Measurements from ENCODE around the gene DTX2.
"Not testable (repeated sequence)": the region's sequence is repeated elsewhere in the genome, so short reads cannot be mapped to it uniquely, and the experiment has no call there.

DTX2 gene

DNA sequence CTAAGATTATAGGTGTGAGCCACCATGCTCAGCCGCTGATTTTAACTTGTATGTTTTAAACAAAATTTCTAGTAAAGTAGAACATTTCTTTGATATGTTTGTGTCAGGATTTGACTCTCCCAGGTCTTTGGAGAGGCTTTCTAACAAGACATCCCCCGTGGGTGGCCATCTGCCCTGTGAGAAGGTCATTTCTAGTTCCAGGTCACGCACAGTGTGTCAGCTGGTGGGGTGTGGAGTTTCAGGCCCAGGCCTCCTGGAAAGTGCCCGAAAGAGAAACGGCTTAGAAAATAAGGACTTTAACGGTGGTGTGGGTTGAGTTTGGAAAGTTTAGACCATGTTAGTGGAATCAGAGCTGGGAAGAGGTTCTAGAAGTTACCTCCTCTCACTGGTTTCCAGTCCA is 11.6 kb downstream of the DTX2 start:
- H3K27ac ChIP-seq (ENCODE audit: low read depth, low read length); H3K27me3 ChIP-seq (ENCODE audit: control insufficient read depth in 1 of 2, insufficient read depth in 2 of 2, low read length in 2 of 2); H3K4me3 ChIP-seq (ENCODE audit: low read depth in 1 of 2, low read length in 2 of 2); H3K9me3 ChIP-seq (ENCODE audit: control insufficient read depth in 1 of 2, low read length in 2 of 2); H3K9ac ChIP-seq (ENCODE audit: low read depth in 1 of 2, low read length in 2 of 2); H3K4me1 ChIP-seq (ENCODE audit: control insufficient read depth in 1 of 2, insufficient read depth in 2 of 2, low read length in 2 of 2); H3K36me3 ChIP-seq (ENCODE audit: control insufficient read depth in 1 of 2, insufficient read depth in 2 of 2, low read length in 2 of 2): not testable (repeated sequence)

GRCh38 chr7:76476280-76476679 is 14.8 kb downstream of the DTX2 start:
- not testable (repeated sequence) for H3K4me1 ChIP-seq (ENCODE audit: control insufficient read depth in 1 of 2, insufficient read depth in 2 of 2, low read length in 2 of 2); H3K9me3 ChIP-seq (ENCODE audit: control insufficient read depth in 1 of 2, low read length in 2 of 2); H3K27ac ChIP-seq (ENCODE audit: low read depth, low read length); H3K27me3 ChIP-seq (ENCODE audit: control insufficient read depth in 1 of 2, insufficient read depth in 2 of 2, low read length in 2 of 2); H3K4me3 ChIP-seq (ENCODE audit: low read depth in 1 of 2, low read length in 2 of 2); H3K9ac ChIP-seq (ENCODE audit: low read depth in 1 of 2, low read length in 2 of 2); H3K36me3 ChIP-seq (ENCODE audit: control insufficient read depth in 1 of 2, insufficient read depth in 2 of 2, low read length in 2 of 2)

DNA sequence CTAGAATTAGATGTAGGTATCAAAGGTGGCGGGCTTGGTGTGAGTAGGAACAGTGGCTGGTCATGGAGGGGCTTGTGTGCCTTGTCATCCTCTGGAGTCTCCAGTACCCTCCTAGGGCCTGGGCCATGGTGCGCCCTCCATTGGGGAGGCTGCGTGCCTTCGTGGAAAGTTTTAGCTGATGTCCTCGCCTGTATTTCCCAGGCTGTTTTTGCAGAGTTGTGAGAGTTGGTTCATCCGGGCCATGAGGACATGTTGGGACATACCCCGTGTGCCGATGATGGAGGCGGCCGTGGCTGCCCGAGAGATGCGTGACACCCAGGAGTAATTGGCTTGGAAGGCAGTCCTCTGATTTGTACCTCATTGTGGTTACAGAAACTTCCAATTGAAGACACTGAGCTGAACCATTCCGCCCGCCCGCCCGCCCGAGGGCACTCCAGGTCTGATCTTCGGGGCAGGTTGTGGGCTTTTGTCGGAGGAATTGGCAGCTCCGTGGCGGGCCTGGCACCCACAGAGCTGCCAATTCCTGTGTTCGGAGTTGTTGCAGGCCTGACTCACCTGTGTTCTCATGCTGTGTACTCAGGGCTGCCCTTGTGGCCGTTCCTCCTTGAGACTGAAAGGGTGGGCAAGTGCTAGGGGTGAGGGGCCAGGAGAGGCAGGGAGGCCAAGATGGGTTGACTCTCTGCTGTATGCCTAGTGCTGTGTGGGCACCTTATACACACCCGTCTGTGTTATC is 15.4 kb downstream of the DTX2 start:
- H3K9me3 ChIP-seq (ENCODE audit: control insufficient read depth in 1 of 2, low read length in 2 of 2); H3K9ac ChIP-seq (ENCODE audit: low read depth in 1 of 2, low read length in 2 of 2); H3K4me1 ChIP-seq (ENCODE audit: control insufficient read depth in 1 of 2, insufficient read depth in 2 of 2, low read length in 2 of 2); H3K27me3 ChIP-seq (ENCODE audit: control insufficient read depth in 1 of 2, insufficient read depth in 2 of 2, low read length in 2 of 2); H3K4me3 ChIP-seq (ENCODE audit: low read depth in 1 of 2, low read length in 2 of 2); H3K36me3 ChIP-seq (ENCODE audit: control insufficient read depth in 1 of 2, insufficient read depth in 2 of 2, low read length in 2 of 2); H3K27ac ChIP-seq (ENCODE audit: low read depth, low read length): not testable (repeated sequence)

GRCh38 chr7:76479628-76480027 is 18.1 kb downstream of the DTX2 start:
- H3K4me3 ChIP-seq (ENCODE audit: low read depth in 1 of 2, low read length in 2 of 2); H3K27me3 ChIP-seq (ENCODE audit: control insufficient read depth in 1 of 2, insufficient read depth in 2 of 2, low read length in 2 of 2); H3K9me3 ChIP-seq (ENCODE audit: control insufficient read depth in 1 of 2, low read length in 2 of 2); H3K27ac ChIP-seq (ENCODE audit: low read depth, low read length); H3K4me1 ChIP-seq (ENCODE audit: control insufficient read depth in 1 of 2, insufficient read depth in 2 of 2, low read length in 2 of 2); H3K9ac ChIP-seq (ENCODE audit: low read depth in 1 of 2, low read length in 2 of 2): not testable (repeated sequence)
- peaks cover 0 to 11% of the 10 kb centered on the region in 2 donors for H3K36me3 ChIP-seq (ENCODE audit: control insufficient read depth in 1 of 2, insufficient read depth in 2 of 2, low read length in 2 of 2)

DNA sequence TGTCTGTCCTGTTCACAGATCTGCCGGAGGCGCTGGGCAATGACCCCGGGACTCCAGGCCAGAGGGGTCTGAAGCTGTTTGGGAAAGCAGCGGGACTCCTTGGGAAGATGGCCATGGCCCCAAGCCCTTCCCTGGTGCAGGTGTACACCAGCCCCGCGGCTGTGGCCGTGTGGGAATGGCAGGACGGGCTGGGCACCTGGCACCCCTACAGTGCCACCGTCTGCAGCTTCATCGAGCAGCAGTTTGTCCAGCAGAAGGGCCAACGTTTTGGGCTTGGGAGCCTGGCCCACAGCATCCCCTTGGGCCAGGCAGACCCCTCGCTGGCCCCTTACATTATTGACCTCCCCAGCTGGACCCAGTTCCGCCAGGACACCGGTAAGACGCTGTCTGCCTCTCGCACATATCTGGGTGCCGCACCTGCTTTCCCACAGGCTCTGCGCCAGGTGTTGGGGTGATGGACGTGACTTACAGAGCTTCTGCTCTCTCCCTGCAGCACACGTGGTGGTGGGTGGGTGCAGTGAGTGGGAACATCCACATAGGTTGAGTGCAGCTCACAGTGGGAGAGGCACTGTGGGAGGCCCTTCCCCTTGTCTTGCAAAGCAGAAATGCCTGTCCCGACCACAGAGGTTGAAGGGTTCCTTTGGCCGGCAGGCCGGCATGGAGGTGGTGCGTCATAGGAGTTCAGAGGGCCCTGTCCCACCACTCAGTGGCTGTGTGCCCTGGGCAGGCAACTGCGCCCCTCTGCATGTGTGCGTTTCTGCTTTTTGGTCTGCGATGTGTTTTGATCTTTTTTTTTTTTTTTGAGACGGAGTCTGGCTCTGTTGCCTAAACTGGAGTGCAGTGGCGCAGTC is 19.1 kb downstream of the DTX2 start:
- not testable (repeated sequence) for H3K27ac ChIP-seq (ENCODE audit: low read depth, low read length); H3K9ac ChIP-seq (ENCODE audit: low read depth in 1 of 2, low read length in 2 of 2); H3K4me3 ChIP-seq (ENCODE audit: low read depth in 1 of 2, low read length in 2 of 2); H3K4me1 ChIP-seq (ENCODE audit: control insufficient read depth in 1 of 2, insufficient read depth in 2 of 2, low read length in 2 of 2); H3K27me3 ChIP-seq (ENCODE audit: control insufficient read depth in 1 of 2, insufficient read depth in 2 of 2, low read length in 2 of 2); H3K9me3 ChIP-seq (ENCODE audit: control insufficient read depth in 1 of 2, low read length in 2 of 2)
- peaks cover 0 to 11% of the 10 kb centered on the region in 2 donors for H3K36me3 ChIP-seq (ENCODE audit: control insufficient read depth in 1 of 2, insufficient read depth in 2 of 2, low read length in 2 of 2)

GRCh38 chr7:76482660-76483059 is 21.2 kb downstream of the DTX2 start:
- not testable (repeated sequence) for H3K27ac ChIP-seq (ENCODE audit: low read depth, low read length); H3K9ac ChIP-seq (ENCODE audit: low read depth in 1 of 2, low read length in 2 of 2); H3K9me3 ChIP-seq (ENCODE audit: control insufficient read depth in 1 of 2, low read length in 2 of 2); H3K4me1 ChIP-seq (ENCODE audit: control insufficient read depth in 1 of 2, insufficient read depth in 2 of 2, low read length in 2 of 2); H3K27me3 ChIP-seq (ENCODE audit: control insufficient read depth in 1 of 2, insufficient read depth in 2 of 2, low read length in 2 of 2); H3K4me3 ChIP-seq (ENCODE audit: low read depth in 1 of 2, low read length in 2 of 2)
- H3K36me3 ChIP-seq (ENCODE audit: control insufficient read depth in 1 of 2, insufficient read depth in 2 of 2, low read length in 2 of 2) = peaks cover 0 to 11% of the 10 kb centered on the region in 2 donors

DNA sequence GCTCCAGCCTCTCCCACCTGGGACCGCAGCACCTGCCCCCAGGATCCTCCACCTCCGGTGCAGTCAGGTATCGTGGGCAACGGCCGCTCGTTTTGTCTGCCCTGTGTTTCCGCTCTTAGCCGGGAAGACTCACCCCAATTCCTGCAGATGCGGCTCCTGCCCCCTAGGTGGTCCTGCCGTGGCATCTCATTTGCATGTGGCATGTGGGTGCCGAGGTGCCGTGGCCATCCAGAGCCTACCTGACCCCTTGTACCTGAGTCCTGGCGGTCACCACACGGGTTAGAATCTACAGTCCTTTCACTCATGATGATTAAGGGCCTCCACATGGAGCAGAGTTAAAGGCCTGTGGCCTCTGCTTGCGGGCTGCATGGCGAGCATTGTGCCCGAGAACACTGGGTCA is 21.6 kb downstream of the DTX2 start:
- not testable (repeated sequence) for H3K4me3 ChIP-seq (ENCODE audit: low read depth in 1 of 2, low read length in 2 of 2); H3K9ac ChIP-seq (ENCODE audit: low read depth in 1 of 2, low read length in 2 of 2); H3K27ac ChIP-seq (ENCODE audit: low read depth, low read length); H3K9me3 ChIP-seq (ENCODE audit: control insufficient read depth in 1 of 2, low read length in 2 of 2); H3K27me3 ChIP-seq (ENCODE audit: control insufficient read depth in 1 of 2, insufficient read depth in 2 of 2, low read length in 2 of 2); H3K4me1 ChIP-seq (ENCODE audit: control insufficient read depth in 1 of 2, insufficient read depth in 2 of 2, low read length in 2 of 2)
- H3K36me3 ChIP-seq (ENCODE audit: control insufficient read depth in 1 of 2, insufficient read depth in 2 of 2, low read length in 2 of 2) = peaks cover 0 to 11% of the 10 kb centered on the region in 2 donors

GRCh38 chr7:76484456-76484855 is 22.9 kb downstream of the DTX2 start:
- H3K36me3 ChIP-seq (ENCODE audit: control insufficient read depth in 1 of 2, insufficient read depth in 2 of 2, low read length in 2 of 2) = peaks cover 0 to 11% of the 10 kb centered on the region in 2 donors
- not testable (repeated sequence) for H3K9ac ChIP-seq (ENCODE audit: low read depth in 1 of 2, low read length in 2 of 2); H3K27me3 ChIP-seq (ENCODE audit: control insufficient read depth in 1 of 2, insufficient read depth in 2 of 2, low read length in 2 of 2); H3K9me3 ChIP-seq (ENCODE audit: control insufficient read depth in 1 of 2, low read length in 2 of 2); H3K4me1 ChIP-seq (ENCODE audit: control insufficient read depth in 1 of 2, insufficient read depth in 2 of 2, low read length in 2 of 2); H3K27ac ChIP-seq (ENCODE audit: low read depth, low read length); H3K4me3 ChIP-seq (ENCODE audit: low read depth in 1 of 2, low read length in 2 of 2)

- peaks cover 0 to 11% of the 10 kb centered on the region in 2 donors for H3K36me3 ChIP-seq (ENCODE audit: control insufficient read depth in 1 of 2, insufficient read depth in 2 of 2, low read length in 2 of 2)
- not testable (repeated sequence) for H3K4me1 ChIP-seq (ENCODE audit: control insufficient read depth in 1 of 2, insufficient read depth in 2 of 2, low read length in 2 of 2); H3K9me3 ChIP-seq (ENCODE audit: control insufficient read depth in 1 of 2, low read length in 2 of 2); H3K9ac ChIP-seq (ENCODE audit: low read depth in 1 of 2, low read length in 2 of 2); H3K27me3 ChIP-seq (ENCODE audit: control insufficient read depth in 1 of 2, insufficient read depth in 2 of 2, low read length in 2 of 2); H3K4me3 ChIP-seq (ENCODE audit: low read depth in 1 of 2, low read length in 2 of 2); H3K27ac ChIP-seq (ENCODE audit: low read depth, low read length)
Measured at GRCh38 chr7:76485822-76486610, 24.5 kb downstream of the DTX2 start.

- not testable (repeated sequence) for H3K27me3 ChIP-seq (ENCODE audit: control insufficient read depth in 1 of 2, insufficient read depth in 2 of 2, low read length in 2 of 2); H3K4me3 ChIP-seq (ENCODE audit: low read depth in 1 of 2, low read length in 2 of 2); H3K4me1 ChIP-seq (ENCODE audit: control insufficient read depth in 1 of 2, insufficient read depth in 2 of 2, low read length in 2 of 2); H3K9ac ChIP-seq (ENCODE audit: low read depth in 1 of 2, low read length in 2 of 2); H3K9me3 ChIP-seq (ENCODE audit: control insufficient read depth in 1 of 2, low read length in 2 of 2); H3K27ac ChIP-seq (ENCODE audit: low read depth, low read length)
- H3K36me3 ChIP-seq (ENCODE audit: control insufficient read depth in 1 of 2, insufficient read depth in 2 of 2, low read length in 2 of 2) = peaks cover 0 to 11% of the 10 kb centered on the region in 2 donors
Measured at GRCh38 chr7:76486618-76487017, 25.1 kb downstream of the DTX2 start.
